Nephron progenitor cell (in vitro differentiated cells): ENCODE measurements around the gene STYK1.

Experiments used
- DNase-seq: peaks from one replicate; pipeline ENCODE4 v3.0.0; 2021
- H3K27ac Mint-ChIP-seq: 2 replicates; pipeline ENCODE4 v1.8.0; 2021; ENCODE audit warnings: mild to moderate bottlenecking, moderate library complexity, mixed read lengths
- H3K27me3 Mint-ChIP-seq: 2 replicates; pipeline ENCODE4 v1.8.0; 2021; ENCODE audit warnings: mild to moderate bottlenecking, low read depth, mixed read lengths; ENCODE audit not compliant: poor library complexity
- H3K36me3 Mint-ChIP-seq: 2 replicates; pipeline ENCODE4 v1.8.0; 2021; ENCODE audit warnings: low read depth, mixed read lengths
- H3K4me1 Mint-ChIP-seq: 2 replicates; pipeline ENCODE4 v1.8.0; 2021; ENCODE audit warnings: mixed read lengths
- H3K4me3 Mint-ChIP-seq: 2 replicates; pipeline ENCODE4 v1.8.0; 2021; ENCODE audit warnings: mild to moderate bottlenecking, moderate library complexity, mixed read lengths
- H3K9me3 Mint-ChIP-seq: 2 replicates; pipeline ENCODE4 v1.8.0; 2021; ENCODE audit warnings: mild to moderate bottlenecking, moderate library complexity, mixed read lengths
- CTCF ChIP-seq: fragments of 200-600 bp; sonication (generic); IDR thresholded peaks from 2 replicates; pipeline ENCODE4 v1.5.0; 2021; ENCODE audit warnings: antibody characterized with exemption

STYK1 gene

GRCh38 chr12:10610188-10610587 lies 63.7 kb downstream of the STYK1 start:
- H3K36me3 Mint-ChIP-seq, result peaks cover 44% of the 10 kb centered on the region
- no peaks in the 10 kb centered on the region for H3K9me3 Mint-ChIP-seq
- H3K4me3 Mint-ChIP-seq, result no peak overlapping the region
- peaks cover 35% of the 10 kb centered on the region for H3K4me1 Mint-ChIP-seq
- no peaks in the 10 kb centered on the region for H3K27me3 Mint-ChIP-seq
- no peak overlapping the region for H3K27ac Mint-ChIP-seq
- TF ChIP-seq CTCF, result no peak
- no peak for DNase-seq

GRCh38 chr12:10607885-10608458 lies 65.9 kb downstream of the STYK1 start:
- H3K27ac Mint-ChIP-seq, result no peak overlapping the region
- peaks cover 57% of the 10 kb centered on the region for H3K36me3 Mint-ChIP-seq
- no peaks in the 10 kb centered on the region for H3K9me3 Mint-ChIP-seq
- no peak for DNase-seq
- no peaks in the 10 kb centered on the region for H3K27me3 Mint-ChIP-seq
- H3K4me3 Mint-ChIP-seq, result no peak overlapping the region
- H3K4me1 Mint-ChIP-seq, result peaks cover 25% of the 10 kb centered on the region
- TF ChIP-seq CTCF, result no peak

- Mint-ChIP-seq H3K27ac (no peak overlapping the region), H3K4me3 (no peak overlapping the region), H3K27me3 (no peaks in the 10 kb centered on the region), H3K4me1 (no peaks in the 10 kb centered on the region), H3K36me3 (peaks cover 25% of the 10 kb centered on the region), H3K9me3 (no peaks in the 10 kb centered on the region)
- TF ChIP-seq CTCF, result no peak
- DNase-seq, result no peak
Measured at GRCh38 chr12:10601860-10602259, 72.0 kb downstream of the STYK1 start.

- H3K27me3 Mint-ChIP-seq, result no peaks in the 10 kb centered on the region
- peak overlapping the region; percentile 30 for H3K27ac Mint-ChIP-seq
- peaks cover 17% of the 10 kb centered on the region for H3K36me3 Mint-ChIP-seq
- DNase-seq, result no peak
- no peaks in the 10 kb centered on the region for H3K9me3 Mint-ChIP-seq
- no peaks in the 10 kb centered on the region for H3K4me1 Mint-ChIP-seq
- TF ChIP-seq CTCF, result no peak
- no peak overlapping the region for H3K4me3 Mint-ChIP-seq
Measured at GRCh38 chr12:10600988-10601387, 72.9 kb downstream of the STYK1 start.

GRCh38 chr12:10595881-10596280 lies 78.0 kb downstream of the STYK1 start:
- H3K9me3 Mint-ChIP-seq, result no peaks in the 10 kb centered on the region
- DNase-seq, result no peak
- H3K27ac Mint-ChIP-seq, result no peak overlapping the region
- TF ChIP-seq CTCF, result no peak
- no peaks in the 10 kb centered on the region for H3K4me1 Mint-ChIP-seq
- H3K27me3 Mint-ChIP-seq, result no peaks in the 10 kb centered on the region
- peaks cover 8% of the 10 kb centered on the region for H3K36me3 Mint-ChIP-seq
- H3K4me3 Mint-ChIP-seq, result no peak overlapping the region

GRCh38 chr12:10590966-10591365 lies 82.9 kb downstream of the STYK1 start:
- H3K4me3 Mint-ChIP-seq, result no peak overlapping the region
- no peaks in the 10 kb centered on the region for H3K4me1 Mint-ChIP-seq
- no peak for DNase-seq
- TF ChIP-seq CTCF, result no peak
- H3K36me3 Mint-ChIP-seq, result peaks cover 19% of the 10 kb centered on the region
- H3K9me3 Mint-ChIP-seq, result no peaks in the 10 kb centered on the region
- no peaks in the 10 kb centered on the region for H3K27me3 Mint-ChIP-seq
- no peak overlapping the region for H3K27ac Mint-ChIP-seq
